CD4-positive, alpha-beta T cell treated with Interferon gamma for 1 hour (primary cell): ENCODE results near the gene CLEC4M.
"Not testable (repeated sequence)": the region's sequence is repeated elsewhere in the genome, so short reads cannot be mapped to it uniquely, and the experiment has no call there.

Source experiments
- DNase-seq: peaks from one replicate; pipeline ENCODE4 v3.0.0-alpha.2; 2020

Gene CLEC4M

GRCh38 chr19:7816040-7816439 is 53.0 kb downstream of the CLEC4M start:
- not testable (repeated sequence) for DNase-seq

GRCh38 chr19:7817801-7818200 is 54.8 kb downstream of the CLEC4M start:
- DNase-seq = no peak

- DNase-seq = no peak
These were observed 55.8 kb downstream of the CLEC4M start for GRCh38 chr19:7818806-7819205.
